ENCODE measurements around the gene RESP18.

RESP18 gene

DNA sequence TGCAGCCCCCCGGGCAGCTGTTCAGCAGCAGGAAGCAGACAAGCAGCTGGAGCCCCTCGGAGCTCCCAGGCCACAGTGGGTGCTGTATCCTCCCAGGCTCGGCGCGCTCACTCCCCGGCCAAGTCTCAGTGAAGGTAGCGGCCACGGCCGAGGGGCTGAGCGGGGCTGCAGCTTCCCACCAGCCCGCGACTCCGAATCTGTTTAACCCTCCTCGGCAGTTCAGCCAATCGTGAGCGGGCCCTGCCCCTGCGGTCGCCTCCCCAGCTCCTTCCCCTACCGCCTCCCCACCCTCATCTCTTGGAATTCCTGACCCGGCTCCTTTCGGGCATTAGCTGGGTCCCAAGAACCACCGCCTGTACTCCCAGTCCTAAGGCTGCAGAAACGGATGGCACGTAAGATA is at the start of gene RESP18:
Gene RESP18 (minus strand): TSS at position 203 of the 400 bp plus-strand sequence.
- DNase-seq (ENCODE audit: low read depth): no peak
- no peak within 1 kb of the TSS for H3K4me3 ChIP-seq (ENCODE audit: low read depth, low read length)

GRCh38 chr2:219381448-219381847 is 48.9 kb upstream of the RESP18 start:
- no peak for DNase-seq (ENCODE audit: low read depth)
- H3K4me3 ChIP-seq (ENCODE audit: low read depth, low read length): no peak overlapping the region

DNA sequence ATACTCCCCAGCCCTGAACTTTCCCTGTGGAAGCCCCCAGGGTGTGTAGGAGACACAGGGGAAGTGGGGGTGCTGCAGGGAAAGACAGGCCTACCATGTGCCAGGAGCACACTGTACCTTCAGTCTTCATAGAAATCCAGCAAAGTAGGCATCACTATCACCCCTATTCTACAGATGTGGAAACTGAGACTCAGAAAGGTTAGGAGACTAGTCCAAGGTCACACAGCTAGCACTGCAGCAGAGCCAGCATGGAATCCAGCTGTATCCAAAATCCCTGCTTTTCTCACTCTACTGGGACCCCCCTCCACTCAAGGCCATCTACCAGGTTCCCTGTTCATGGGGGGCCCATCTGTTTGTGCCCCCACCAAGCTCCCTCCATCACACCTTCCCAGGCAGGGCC is 48.4 kb upstream of the RESP18 start:
- no peak overlapping the region for H3K4me3 ChIP-seq (ENCODE audit: low read depth, low read length)
- no peak for DNase-seq (ENCODE audit: low read depth)

DNA sequence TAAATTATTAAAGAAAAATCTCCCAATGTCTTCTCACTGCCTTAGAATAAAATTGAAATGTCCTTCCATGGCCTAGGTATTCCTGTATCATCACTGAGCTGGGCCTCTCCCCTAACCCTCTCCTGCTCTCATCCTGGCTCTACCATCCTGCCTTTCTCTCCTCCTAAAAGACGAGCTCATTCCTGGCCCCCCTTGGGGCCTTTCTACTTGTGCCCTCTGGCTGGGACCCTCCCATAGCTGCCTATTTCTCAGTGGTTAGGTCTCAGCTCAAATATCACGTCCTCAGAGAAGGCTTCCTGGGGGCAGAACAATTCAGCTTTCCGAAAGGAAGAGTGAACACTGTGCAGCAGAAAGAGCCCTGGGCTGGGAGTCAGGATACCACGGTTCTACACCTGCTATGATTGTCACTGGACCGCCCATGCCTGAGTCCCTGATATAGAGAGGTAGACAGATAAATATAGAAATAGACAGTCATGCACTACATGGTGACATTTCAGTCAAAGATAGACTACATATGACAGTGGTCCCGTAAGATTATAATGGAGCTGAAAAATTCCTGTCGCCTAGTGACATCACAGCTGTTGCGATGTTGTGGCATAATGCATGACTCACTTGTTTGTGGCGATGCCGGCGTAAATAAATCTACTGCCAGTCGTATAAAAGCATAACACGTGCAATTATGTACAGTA is 45.8 kb upstream of the RESP18 start:
- no peak for DNase-seq (ENCODE audit: low read depth)

DNA sequence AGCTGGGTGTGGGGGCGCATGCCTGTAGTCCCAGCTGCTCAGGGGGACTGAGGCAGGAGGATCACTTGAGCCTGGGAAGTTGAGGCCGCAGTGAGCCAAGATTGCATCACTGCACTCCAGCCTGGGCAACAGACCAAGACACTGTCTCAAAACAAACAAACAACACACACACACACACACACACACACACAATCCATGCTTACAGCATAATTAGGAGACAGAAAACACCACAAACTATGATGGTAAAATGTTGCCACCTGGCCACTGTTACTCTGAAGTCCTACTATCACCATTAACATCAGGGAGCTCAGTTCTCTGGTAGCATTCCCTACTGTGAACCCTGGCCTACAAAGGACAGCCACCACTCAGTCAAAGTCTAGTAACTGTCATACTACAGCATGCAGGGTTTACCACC is 36.9 kb upstream of the RESP18 start:
- no peak overlapping the region for H3K4me3 ChIP-seq (ENCODE audit: low read depth, low read length)
- peak; percentile 56 for DNase-seq (ENCODE audit: low read depth)

More for the DNA sequence above, 45.8 kb upstream of the RESP18 start:
- H3K4me3 ChIP-seq (ENCODE audit: low read depth, low read length): no peak overlapping the region

DNA sequence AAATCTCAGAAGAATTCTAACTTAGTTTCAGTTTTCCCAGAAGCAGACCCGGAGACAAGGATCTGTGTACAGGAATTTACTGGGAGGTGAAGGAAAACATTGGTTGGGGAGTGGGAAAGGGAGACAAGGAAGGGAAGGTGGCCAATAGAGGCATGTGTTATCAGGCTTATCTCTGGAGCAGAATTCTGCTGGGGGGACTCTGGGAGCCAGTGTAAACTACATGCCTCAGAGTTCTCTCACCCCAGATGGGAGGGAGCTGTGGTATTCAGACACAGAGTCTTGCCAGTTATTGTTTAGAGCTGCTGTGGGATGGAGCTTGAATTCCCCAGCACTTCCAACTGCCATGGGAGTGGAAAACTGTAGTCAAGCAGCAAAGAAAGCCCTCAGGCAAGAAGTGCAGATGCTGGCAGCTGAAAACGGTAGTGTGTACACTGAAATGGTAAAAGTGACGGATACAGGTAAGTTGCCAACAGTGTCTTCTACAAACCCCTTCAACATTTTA is 36.2 kb upstream of the RESP18 start:
- DNase-seq (ENCODE audit: low read depth): peak; percentile 40
- H3K4me3 ChIP-seq (ENCODE audit: low read depth, low read length): peak overlapping the region; percentile 6

DNA sequence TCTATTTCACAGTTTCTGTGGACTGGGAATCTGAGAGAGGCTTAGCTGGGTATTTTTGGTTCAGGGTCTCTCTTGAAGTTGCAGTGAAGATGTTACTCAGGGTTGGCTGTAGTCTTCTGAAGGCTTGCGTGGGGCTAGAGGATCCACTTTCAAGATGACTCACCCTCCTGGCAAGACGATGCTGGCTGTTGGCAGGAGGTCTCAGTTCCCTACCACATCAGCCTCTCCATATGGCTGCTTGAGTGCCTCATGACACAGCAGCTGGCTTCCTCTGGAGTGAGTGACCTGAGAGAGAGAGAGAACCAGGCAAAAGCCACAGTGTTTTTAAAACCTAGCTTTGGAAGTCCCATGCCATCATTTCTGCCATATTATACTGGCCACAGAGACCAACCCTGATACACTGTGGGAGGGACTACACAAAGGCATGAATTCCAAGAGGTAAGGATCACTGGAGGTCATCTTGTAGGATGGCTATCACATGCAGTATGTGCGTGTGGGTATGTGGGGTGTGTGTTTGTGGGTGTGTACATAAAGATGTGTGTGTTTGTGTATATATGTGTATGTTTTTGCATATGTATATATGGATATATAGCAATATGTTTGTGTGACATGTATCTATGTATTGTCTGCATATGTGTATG is 30.1 kb upstream of the RESP18 start:
- peak; percentile 94 for DNase-seq (ENCODE audit: low read depth)
- H3K4me3 ChIP-seq (ENCODE audit: low read depth, low read length): no peak overlapping the region

DNA sequence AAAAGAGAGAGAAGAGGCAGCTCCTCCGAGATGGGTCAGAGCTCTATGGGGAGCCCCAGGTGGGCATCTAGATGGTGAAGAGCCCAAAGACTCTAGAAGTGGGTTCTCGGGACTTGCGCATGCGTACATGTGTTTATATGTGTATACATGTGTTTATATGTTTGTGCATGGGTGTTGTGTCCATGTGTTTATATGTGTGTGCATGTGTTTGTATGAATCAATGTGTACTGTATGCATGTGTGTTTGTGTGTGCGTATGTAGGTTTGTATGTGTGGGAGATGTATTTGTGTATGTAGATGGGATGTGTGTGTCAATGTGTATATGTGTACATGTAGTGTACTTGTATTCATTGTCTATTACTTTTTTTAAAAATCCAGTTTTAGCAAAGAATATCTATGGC is 29.5 kb upstream of the RESP18 start:
- no peak overlapping the region for H3K4me3 ChIP-seq (ENCODE audit: low read depth, low read length)
- DNase-seq (ENCODE audit: low read depth): no peak

DNA sequence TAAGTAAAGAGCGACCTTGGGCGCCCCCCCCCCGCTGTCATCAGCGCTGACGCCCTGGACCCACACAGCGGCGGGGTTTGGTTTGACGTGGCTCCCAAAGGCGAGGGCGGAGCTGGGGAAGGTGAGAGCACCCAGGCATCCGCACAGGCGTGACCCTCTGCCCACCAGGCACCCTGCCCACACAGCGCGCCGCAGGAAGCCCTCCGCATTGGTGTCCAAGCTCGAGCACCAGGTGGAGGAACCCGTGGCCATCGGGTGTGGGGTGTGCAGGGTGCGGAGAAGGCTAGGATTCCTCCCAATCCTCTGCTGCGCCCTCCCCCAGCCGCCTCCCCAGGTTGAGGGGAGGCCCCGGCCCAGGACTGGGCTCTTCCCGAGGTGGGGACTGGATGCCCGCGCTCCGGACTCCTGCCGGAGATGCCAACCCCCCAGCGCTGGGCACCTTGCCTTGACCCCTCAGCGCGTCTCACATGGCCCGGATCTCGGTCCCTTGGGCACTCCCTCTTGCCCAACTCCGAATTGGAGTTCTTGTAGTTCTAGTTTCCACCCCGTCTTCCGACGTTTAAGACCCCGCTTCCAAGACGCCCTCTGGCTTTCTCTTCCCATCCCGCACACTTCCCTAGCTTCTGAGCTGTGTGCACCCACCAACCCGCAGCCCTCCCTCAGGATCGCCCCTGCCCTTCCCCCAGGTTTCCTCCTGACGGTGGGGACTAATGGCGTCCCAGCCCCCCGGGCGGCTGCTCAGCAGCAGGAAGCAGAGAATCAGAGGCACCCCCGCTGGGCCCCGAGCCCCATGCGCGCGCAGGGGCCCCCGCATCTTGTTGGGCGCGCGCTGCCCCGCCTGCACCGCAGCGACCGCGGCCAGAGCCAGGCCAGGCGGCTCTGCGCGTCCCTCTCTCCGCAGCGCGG is 25.9 kb upstream of the RESP18 start:
- peak overlapping the region; percentile 22 for H3K4me3 ChIP-seq (ENCODE audit: low read depth, low read length)
- no peak for DNase-seq (ENCODE audit: low read depth)

GRCh38 chr2:219356834-219357233 is 24.3 kb upstream of the RESP18 start:
- DNase-seq (ENCODE audit: low read depth): no peak
- no peak overlapping the region for H3K4me3 ChIP-seq (ENCODE audit: low read depth, low read length)

- DNase-seq (ENCODE audit: low read depth): no peak
- H3K4me3 ChIP-seq (ENCODE audit: low read depth, low read length): no peak overlapping the region
Measured at GRCh38 chr2:219354582-219354981, 22.0 kb upstream of the RESP18 start.

DNA sequence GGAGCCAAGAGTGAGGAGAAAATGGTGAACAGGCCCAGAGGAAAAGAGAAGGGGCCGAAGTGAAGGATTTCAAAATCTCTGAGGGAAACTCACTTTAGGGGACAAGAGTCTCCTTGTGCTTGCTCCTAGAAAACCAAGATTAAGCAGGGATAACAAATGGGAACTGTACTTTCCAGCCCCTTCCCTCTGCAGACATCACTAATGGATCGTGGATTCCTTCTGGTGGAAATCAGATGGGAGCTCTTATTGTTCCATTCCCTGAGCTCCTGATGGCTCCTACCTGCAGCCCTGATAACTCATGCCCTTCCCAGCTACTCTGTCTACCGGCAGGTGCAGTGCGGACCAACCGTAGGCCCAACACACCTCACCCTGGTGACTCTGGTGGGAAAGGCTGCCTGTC is 20.6 kb upstream of the RESP18 start:
- no peak for DNase-seq (ENCODE audit: low read depth)

DNA sequence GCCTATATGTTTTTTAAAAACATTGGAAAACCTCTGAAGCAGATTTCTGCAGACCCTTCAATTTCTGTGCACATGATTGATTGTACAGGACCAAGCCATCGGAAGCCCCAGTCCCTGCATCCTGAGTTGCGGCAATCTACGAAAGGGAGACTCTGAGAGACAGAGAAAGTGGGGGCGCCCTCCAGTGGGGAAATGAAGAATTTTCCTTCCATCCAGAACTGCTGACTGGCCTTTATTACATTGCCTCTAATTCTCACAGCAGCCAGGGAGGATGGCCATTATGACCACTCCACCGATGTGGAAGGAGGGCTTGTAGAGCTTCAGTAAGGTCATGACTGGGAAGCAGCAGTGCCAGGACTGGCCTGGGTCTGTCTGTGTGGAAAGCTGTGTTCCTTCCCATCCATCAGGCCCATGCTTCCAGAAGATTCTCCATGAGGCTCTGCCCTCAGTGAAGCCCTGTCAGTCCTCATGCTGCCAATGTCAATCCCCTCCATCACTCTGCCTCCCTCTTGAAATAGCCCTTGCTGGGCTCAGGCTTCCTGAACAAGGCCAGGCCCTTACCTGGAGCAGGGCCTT is 20.0 kb upstream of the RESP18 start:
- no peak overlapping the region for H3K4me3 ChIP-seq (ENCODE audit: low read depth, low read length)
- DNase-seq (ENCODE audit: low read depth): no peak

More for the DNA sequence above, 20.6 kb upstream of the RESP18 start:
- no peak overlapping the region for H3K4me3 ChIP-seq (ENCODE audit: low read depth, low read length)

GRCh38 chr2:219350710-219351221 is 18.2 kb upstream of the RESP18 start:
- no peak overlapping the region for H3K4me3 ChIP-seq (ENCODE audit: low read depth, low read length)
- no peak for DNase-seq (ENCODE audit: low read depth)

DNA sequence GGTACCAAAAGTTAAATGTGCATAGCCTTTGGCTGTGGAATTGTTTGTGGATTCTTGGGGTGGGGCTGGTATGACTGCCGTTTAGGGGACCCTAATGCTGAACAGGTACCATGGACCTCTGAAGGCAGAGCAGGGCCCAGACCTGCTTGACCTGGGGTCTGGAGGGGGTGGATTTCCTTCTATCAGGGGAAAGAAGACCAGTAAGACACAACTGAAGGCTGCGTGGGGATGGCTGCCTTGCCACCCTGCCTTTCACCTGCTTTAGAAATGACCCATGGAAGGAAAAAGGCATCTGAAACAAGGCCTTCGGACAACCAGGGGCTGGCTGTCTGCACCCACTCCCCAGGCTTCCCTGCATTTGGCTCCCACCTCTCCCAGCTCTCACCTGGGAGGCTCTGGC is 17.7 kb upstream of the RESP18 start:
- no peak for DNase-seq (ENCODE audit: low read depth)
- no peak overlapping the region for H3K4me3 ChIP-seq (ENCODE audit: low read depth, low read length)

- DNase-seq (ENCODE audit: low read depth): no peak
- no peak overlapping the region for H3K4me3 ChIP-seq (ENCODE audit: low read depth, low read length)
Measured at GRCh38 chr2:219344751-219345430, 12.3 kb upstream of the RESP18 start.

DNA sequence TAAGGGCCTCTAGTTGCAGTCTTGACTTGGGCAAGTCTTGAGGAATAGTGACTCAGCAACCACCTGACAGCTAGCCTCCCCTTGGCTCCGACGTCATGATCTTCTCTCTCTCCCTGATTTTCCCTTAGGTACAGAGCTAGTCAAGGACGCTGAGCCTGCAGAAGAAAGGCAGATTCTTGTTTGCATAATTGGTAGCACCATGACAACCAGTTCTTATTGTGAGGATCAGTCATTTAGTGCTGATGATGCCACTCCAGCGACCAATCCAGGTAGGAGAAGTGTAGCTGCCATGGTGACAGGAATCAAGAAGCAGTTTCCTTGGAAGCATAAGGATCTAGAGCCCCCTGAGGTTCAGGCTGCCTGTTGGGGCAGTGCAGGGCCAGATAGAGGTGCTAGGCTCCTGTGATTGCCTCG is 2.8 kb upstream of the RESP18 start:
- no peak overlapping the region for H3K4me3 ChIP-seq (ENCODE audit: low read depth, low read length)
- no peak for DNase-seq (ENCODE audit: low read depth)

DNA sequence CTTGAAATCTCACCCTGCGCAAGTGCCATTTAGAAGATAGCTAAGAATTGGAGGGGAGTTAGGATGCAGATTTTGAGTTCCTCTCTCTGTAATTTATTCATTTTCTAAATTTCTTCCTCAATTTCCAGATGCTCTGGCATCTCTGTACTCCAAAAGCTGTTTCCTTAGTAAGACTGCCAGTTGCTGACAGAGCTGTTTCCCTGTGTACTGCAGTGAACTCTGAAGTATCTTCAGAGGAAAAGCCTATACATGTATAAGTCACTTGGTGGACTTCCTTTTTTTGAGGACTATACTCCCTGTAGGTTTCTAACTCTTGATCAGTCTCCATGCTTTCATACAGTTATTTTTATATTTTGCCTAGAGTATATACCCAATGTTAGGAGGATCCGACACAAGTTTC is 1.5 kb upstream of the RESP18 start:
- H3K4me3 ChIP-seq (ENCODE audit: low read depth, low read length): no peak overlapping the region
- no peak for DNase-seq (ENCODE audit: low read depth)
